PFSK-1 (cell line): ENCODE data around the gene LARP4B. TPM values are rescaled to one million over a fixed set of nuclear protein-coding genes. Genes with fewer than 3 reads are reported as not detected.

ENCODE experiments used
- FOXP2 ChIP-seq: optimal IDR thresholded peaks from 2 replicates; pipeline ENCODE3; 2011; ENCODE audit warnings: borderline replicate concordance, control low read depth, inconsistent platforms; ENCODE audit not compliant: insufficient read depth; ENCODE audit errors: extremely low read length, extremely low read depth
- POLR2AphosphoS5 ChIP-seq: IDR thresholded peaks from 2 replicates; pipeline ENCODE4 v1.6.1; 2012; ENCODE audit warnings: low read depth, mild to moderate bottlenecking, control low read depth, low read length, moderate library complexity
- REST ChIP-seq, 2 experiments: IDR thresholded peaks; 2 replicates each; pipeline versions ENCODE4 v1.6.1 to v1.8.0; 2011 to 2012; ENCODE audit warnings: low read depth in 2 of 2, low read length in 2 of 2, control low read depth in 1 of 2, inconsistent platforms in 1 of 2, mild to moderate bottlenecking in 1 of 2, moderate library complexity in 1 of 2; ENCODE audit not compliant: insufficient read depth in 1 of 2
- SIN3A ChIP-seq: IDR thresholded peaks from 2 replicates; pipeline ENCODE4 v1.6.1; 2012; ENCODE audit warnings: mild to moderate bottlenecking, low read length, moderate library complexity, borderline replicate concordance; ENCODE audit not compliant: insufficient read depth
- TAF1 ChIP-seq: IDR thresholded peaks from 2 replicates; pipeline ENCODE4 v1.6.1; 2012; ENCODE audit warnings: low read length, control low read depth, borderline replicate concordance; ENCODE audit not compliant: insufficient read depth
- polyA plus RNA-seq: library from polyadenylated mRNA; unstranded; fragments of >200 nt; gene quantifications from one replicate; pipeline ENCODE4 v1.2.1, GENCODE V29; 2012; ENCODE audit warnings: low read depth, missing spikeins; ENCODE audit not compliant: insufficient read length

LARP4B gene
- polyA plus RNA-seq = 37.1 TPM

- TF ChIP-seq TAF1 (peak; percentile 85; the same call in 1 of the 2 replicates), POLR2AphosphoS5 (peak; percentile 51; the same call in 1 of the 2 replicates), SIN3A (no peak), FOXP2 (peak; percentile 86), REST (IDR thresholded peaks at IDR 0.05; ENCODE audit: insufficient read depth in 1 of 2, low read depth in 2 of 2, low read length in 2 of 2) (no peak)
Measured at GRCh38 chr10:931326-932318, at the start of gene LARP4B. TSS of gene LARP4B (minus strand) at chr10:931705. CDS start at chr10:885721, 45,984 bp downstream.

- TF ChIP-seq POLR2AphosphoS5 (no peak), TAF1 (no peak), FOXP2 (no peak), SIN3A (no peak), REST (IDR thresholded peaks at IDR 0.05; ENCODE audit: insufficient read depth in 1 of 2, low read depth in 2 of 2, low read length in 2 of 2) (no peak)
Measured at GRCh38 chr10:980468-981093, 49.1 kb upstream of the LARP4B start.

- TF ChIP-seq POLR2AphosphoS5 (no peak), TAF1 (no peak), REST (IDR thresholded peaks at IDR 0.05; ENCODE audit: insufficient read depth in 1 of 2, low read depth in 2 of 2, low read length in 2 of 2) (no peak), FOXP2 (no peak), SIN3A (no peak)
Measured at GRCh38 chr10:978826-979421, 47.4 kb upstream of the LARP4B start.

GRCh38 chr10:976316-976715 is 44.8 kb upstream of the LARP4B start:
- TF ChIP-seq REST (IDR thresholded peaks at IDR 0.05; ENCODE audit: insufficient read depth in 1 of 2, low read depth in 2 of 2, low read length in 2 of 2) = no peak
- TF ChIP-seq POLR2AphosphoS5 = no peak
- no peak for TF ChIP-seq TAF1
- TF ChIP-seq FOXP2 = no peak
- TF ChIP-seq SIN3A = no peak
